Psoas muscle (tissue), 7 donors: ENCODE measurements around the gene FLG. TPM values are rescaled to one million over a fixed set of nuclear protein-coding genes. Genes with fewer than 3 reads are reported as not detected.

Source experiments
- polyA plus RNA-seq, 3 donors: library from polyadenylated mRNA; stranded (reverse); fragments of 200-250 nt; gene quantifications; one replicate each; pipeline ENCODE4 v1.2.3, GENCODE V29; 2013
- total RNA-seq, 4 donors: library from RNA; stranded (reverse); fragmentation: NEBNext Ultra II Directional in 2 of 4; extraction: Animal tissue kit (Norgen Biotek cat#: 25700) in 2 of 4; gene quantifications; one replicate each; pipeline versions ENCODE4 v1.2.1 to v1.2.4, GENCODE V29; 2021 to 2023
- donor health status: healthy with polysubstance abuse.
- donor health status: DM: no; HTN: no; CAD: no; lungs with moderate emphysema.
- donor health status: Bipolar disorder and iron deficiency.
- donor health status: healthy.
- donor health status: DM: no; HTN: no; CAD: no.
- donor health status: DM: no; HTN: no; CAD: no.
- donor health status: DM: yes; HTN: yes; CAD: no.

FLG gene
- total and polyA plus RNA-seq, 7 donors = under 0.01 to 0.01 TPM; not detected in 5

Other genes with a start within 250 kb of the FLG start
- not detected for gene TCHHL1, start 236.2 kb downstream of the FLG start, total RNA-seq
- gene TCHHL1, start 236.2 kb downstream of the FLG start, polyA plus RNA-seq = not detected
- under 1 TPM in 2 of 4 donors, not detected in 2; 0.04 TPM for gene TCHH, start 209.8 kb downstream of the FLG start, total RNA-seq
- under 1 TPM in 2 of 3 donors, not detected in 1; 0.01 to 0.03 TPM for gene TCHH, start 209.8 kb downstream of the FLG start, polyA plus RNA-seq
- gene RPTN, start 166.0 kb downstream of the FLG start, total RNA-seq = not detected
- gene RPTN, start 166.0 kb downstream of the FLG start, polyA plus RNA-seq = not detected
- not detected for gene HRNR, start 101.0 kb downstream of the FLG start, total RNA-seq
- gene HRNR, start 101.0 kb downstream of the FLG start, polyA plus RNA-seq = not detected
- gene FLG2, start 34.8 kb upstream of the FLG start, total RNA-seq = not detected
- not detected for gene FLG2, start 34.8 kb upstream of the FLG start, polyA plus RNA-seq
- gene CRNN, start 89.0 kb upstream of the FLG start, total RNA-seq = not detected
- under 1 TPM in 2 of 3 donors, not detected in 1; 0.28 to 0.30 TPM for gene CRNN, start 89.0 kb upstream of the FLG start, polyA plus RNA-seq
- not detected for gene LCE5A, start 185.6 kb upstream of the FLG start, total RNA-seq
- gene LCE5A, start 185.6 kb upstream of the FLG start, polyA plus RNA-seq = not detected
- gene CRCT1, start 189.2 kb upstream of the FLG start, total RNA-seq = not detected
- not detected for gene CRCT1, start 189.2 kb upstream of the FLG start, polyA plus RNA-seq
- not detected for gene LCE3E, start 241.5 kb upstream of the FLG start, total RNA-seq
- gene LCE3E, start 241.5 kb upstream of the FLG start, polyA plus RNA-seq = not detected